HL-60 (cell line): ENCODE results near the gene ROS1.

Experiments
- CTCF ChIP-seq: IDR thresholded peaks from one replicate; pipeline ENCODE4 v1.5.1; 2011; ENCODE audit warnings: low read length, control low read depth, inconsistent platforms; ENCODE audit not compliant: insufficient read depth
- GABPA ChIP-seq: IDR thresholded peaks from 2 replicates; pipeline ENCODE4 v1.6.1; 2012; ENCODE audit warnings: low read depth
- POLR2AphosphoS5 ChIP-seq: IDR thresholded peaks from 2 replicates; pipeline ENCODE4 v1.6.1; 2012; ENCODE audit warnings: low read depth

- no peak for TF ChIP-seq CTCF
- no peak for TF ChIP-seq GABPA
- TF ChIP-seq POLR2AphosphoS5, result no peak
These were observed 7.9 kb downstream of the ROS1 start for GRCh38 chr6:117417851-117418250.
